ENCODE measurements around the gene SRXN1. TPM values are rescaled to one million over a fixed set of nuclear protein-coding genes. Genes with fewer than 3 reads are reported as not detected.

SRXN1 gene
- total RNA-seq, 3 donors from 2014 or later, result 16.2 to 30.2 (median 21.1) TPM

DNA sequence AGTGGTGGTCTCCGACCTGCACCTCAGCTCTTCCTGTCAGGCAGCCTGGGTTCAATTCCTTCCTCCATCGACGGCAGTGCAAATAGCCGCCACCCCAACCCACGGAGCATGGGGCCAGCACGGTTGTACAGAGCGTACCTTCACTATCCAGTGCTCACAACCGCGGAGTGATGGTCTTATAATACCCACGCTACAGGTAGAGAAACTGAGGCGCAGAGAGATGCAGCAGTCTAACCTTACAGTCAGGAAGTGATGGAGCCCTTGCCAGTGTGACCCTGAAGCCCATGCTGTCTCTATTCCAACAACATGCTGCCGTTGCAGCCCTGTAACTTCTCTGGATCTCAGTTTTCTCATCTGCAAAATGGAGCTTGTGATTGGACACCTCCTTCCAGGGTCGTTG, 11.6 kb upstream of the SRXN1 start:
- H3K27ac ChIP-seq, result no peak overlapping the region
- no peaks in the 10 kb centered on the region for H3K4me1 ChIP-seq
- intact Hi-C loops (cut with DNase I; ENCODE audit: low total_unique reads), result no loop called here
- no peak for TF ChIP-seq POLR2A (IDR thresholded peaks at IDR 0.05)
- no peak for TF ChIP-seq POLR2AphosphoS5 (IDR thresholded peaks at IDR 0.05)
- TF ChIP-seq, protein P1, sequence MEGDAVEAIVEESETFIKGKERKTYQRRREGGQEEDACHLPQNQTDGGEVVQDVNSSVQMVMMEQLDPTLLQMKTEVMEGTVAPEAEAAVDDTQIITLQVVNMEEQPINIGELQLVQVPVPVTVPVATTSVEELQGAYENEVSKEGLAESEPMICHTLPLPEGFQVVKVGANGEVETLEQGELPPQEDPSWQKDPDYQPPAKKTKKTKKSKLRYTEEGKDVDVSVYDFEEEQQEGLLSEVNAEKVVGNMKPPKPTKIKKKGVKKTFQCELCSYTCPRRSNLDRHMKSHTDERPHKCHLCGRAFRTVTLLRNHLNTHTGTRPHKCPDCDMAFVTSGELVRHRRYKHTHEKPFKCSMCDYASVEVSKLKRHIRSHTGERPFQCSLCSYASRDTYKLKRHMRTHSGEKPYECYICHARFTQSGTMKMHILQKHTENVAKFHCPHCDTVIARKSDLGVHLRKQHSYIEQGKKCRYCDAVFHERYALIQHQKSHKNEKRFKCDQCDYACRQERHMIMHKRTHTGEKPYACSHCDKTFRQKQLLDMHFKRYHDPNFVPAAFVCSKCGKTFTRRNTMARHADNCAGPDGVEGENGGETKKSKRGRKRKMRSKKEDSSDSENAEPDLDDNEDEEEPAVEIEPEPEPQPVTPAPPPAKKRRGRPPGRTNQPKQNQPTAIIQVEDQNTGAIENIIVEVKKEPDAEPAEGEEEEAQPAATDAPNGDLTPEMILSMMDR (IDR thresholded peaks at IDR 0.05), result no peak
- peaks cover 0 to 90% of the 10 kb centered on the region in 2 donors for H3K27me3 ChIP-seq
- H3K36me3 ChIP-seq, result no peaks in the 10 kb centered on the region
- no peak overlapping the region for H3K4me3 ChIP-seq
- DNase-seq (ENCODE audit: low spot score in 2 of 2), result no peak
- H3K9me3 ChIP-seq, result no peaks in the 10 kb centered on the region

DNA sequence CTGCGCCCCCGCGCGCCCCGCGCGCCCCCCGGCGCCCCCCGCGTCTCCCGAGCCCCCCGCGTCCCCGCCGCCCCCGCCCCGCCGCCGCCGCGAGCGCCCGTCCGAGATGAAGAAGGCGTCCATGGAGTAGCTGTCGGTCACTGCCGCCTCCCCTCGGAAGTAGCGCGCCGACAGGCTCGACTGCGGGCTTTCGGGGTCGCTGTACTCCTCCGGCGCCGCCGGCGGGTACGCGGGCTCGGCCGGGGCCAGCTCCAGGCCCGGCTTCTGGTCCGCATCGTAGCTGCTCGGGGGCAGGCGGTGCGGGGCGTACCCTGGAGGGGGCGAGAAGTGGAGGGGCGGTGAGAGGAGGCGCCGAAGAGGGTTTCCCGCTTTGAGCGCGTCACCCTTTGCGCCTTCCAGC, 11.2 kb upstream of the SRXN1 start:
- no peak for DNase-seq (ENCODE audit: low spot score in 2 of 2)
- no peaks in the 10 kb centered on the region for H3K9me3 ChIP-seq
- no peak overlapping the region for H3K27ac ChIP-seq
- intact Hi-C loops (cut with DNase I; ENCODE audit: low total_unique reads), result no loop called here
- no peak overlapping the region for H3K4me3 ChIP-seq
- H3K4me1 ChIP-seq, result no peaks in the 10 kb centered on the region
- peaks cover 0 to 90% of the 10 kb centered on the region in 2 donors for H3K27me3 ChIP-seq
- TF ChIP-seq, protein P1 (IDR thresholded peaks at IDR 0.05), result no peak
- TF ChIP-seq POLR2A (IDR thresholded peaks at IDR 0.05) (no peak), POLR2AphosphoS5 (IDR thresholded peaks at IDR 0.05) (no peak)
- H3K36me3 ChIP-seq, result no peaks in the 10 kb centered on the region

DNA sequence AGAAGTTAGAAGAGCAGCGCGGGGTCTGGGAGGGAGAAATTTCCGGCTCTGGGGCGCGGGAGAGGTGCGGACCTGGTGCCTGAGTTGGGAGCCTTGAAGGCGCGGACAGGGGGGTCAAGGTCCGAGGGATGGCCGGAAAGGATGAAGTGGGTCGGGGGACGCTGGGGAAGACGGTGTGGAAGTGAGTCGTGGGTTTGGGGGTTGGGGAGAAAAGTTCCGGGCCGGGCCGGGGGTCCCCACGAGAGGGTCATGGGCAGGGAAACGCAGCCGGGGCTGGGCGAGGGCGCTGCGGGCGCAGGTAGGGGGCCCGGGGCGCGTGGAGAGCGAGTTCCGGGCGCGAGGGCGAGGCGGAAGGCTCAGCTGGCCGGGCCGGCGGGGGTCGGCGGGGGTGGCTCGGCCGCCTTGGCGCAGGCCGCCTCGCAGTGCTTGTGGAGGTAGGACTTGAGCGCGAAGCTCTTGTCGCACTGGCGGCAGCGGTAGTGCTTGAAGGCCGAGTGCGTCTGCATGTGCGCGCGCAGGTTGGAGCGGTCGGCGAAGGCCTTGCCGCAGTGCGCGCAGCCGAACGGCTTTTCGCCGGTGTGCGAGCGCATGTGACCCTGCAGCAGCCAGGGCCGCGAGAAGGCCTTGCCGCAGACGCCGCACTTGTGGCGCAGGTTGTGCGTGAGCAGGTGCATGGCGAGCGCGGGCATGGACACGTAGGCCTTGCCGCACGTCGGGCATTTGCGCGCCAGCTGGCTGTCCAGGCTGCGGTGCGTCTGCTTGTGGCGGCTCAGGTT, 10.5 kb upstream of the SRXN1 start:
- H3K9me3 ChIP-seq, result no peaks in the 10 kb centered on the region
- no peak for TF ChIP-seq POLR2A (IDR thresholded peaks at IDR 0.05)
- no peak for TF ChIP-seq POLR2AphosphoS5 (IDR thresholded peaks at IDR 0.05)
- TF ChIP-seq, protein P1 (IDR thresholded peaks at IDR 0.05), result no peak
- no peaks in the 10 kb centered on the region for H3K4me1 ChIP-seq

DNA sequence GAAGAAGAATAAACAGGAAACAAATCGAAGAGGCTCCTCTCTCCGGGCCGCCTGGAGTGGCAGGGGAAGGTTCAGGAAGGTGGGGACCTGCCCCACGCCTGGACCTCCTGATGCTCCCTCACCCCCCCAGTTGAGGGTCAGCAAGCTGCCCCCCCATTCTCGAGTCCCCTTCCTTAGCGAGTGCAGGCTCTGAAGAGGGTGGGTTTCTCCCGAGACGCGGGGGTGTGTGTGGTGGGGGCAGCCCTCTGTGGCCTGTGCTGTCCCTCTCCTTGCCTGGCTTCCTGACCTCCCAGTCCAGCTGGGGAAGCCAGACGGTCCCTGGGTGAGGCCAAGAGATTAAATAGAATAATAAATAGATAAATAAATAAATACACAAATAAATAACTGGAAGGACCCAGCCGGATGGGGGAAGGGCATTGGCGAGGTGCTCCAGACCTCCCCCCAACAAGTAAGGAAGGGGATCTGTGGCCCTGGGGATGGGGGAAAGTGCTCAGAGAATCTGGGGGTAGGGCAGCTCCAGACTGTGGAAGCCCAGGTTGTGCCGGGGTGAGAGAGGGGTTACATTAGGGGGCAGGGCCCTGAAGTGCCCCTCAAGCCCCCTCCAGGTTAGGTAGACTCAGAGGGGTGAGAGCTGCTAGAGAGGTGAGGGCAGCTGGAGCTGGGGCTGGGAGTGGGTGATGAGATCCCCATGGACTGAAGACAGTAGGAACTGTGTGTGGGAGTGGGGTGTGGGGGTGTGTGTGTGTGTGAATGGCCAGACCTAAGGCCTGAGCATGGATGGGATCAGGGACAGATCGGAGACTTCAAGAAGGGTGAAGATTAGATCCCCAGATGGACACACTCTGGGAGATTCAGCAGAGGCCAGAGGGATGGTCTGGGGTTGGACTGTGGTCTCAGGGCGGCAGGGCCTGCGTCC, 9.5 kb upstream of the SRXN1 start:
- H3K4me3 ChIP-seq, result no peak overlapping the region

More for the DNA sequence above, 10.5 kb upstream of the SRXN1 start:
- no peak for DNase-seq (ENCODE audit: low spot score in 2 of 2)
- Histone ChIP-seq H3K27me3 (peaks cover 0 to 85% of the 10 kb centered on the region in 2 donors), H3K27ac (no peak overlapping the region), H3K4me3 (no peak overlapping the region), H3K36me3 (no peaks in the 10 kb centered on the region)
- intact Hi-C loops (cut with DNase I; ENCODE audit: low total_unique reads), result no loop called here

More for the DNA sequence above, 9.5 kb upstream of the SRXN1 start:
- H3K36me3 ChIP-seq, result no peaks in the 10 kb centered on the region
- intact Hi-C loops (cut with DNase I; ENCODE audit: low total_unique reads), result no loop called here
- H3K27me3 ChIP-seq, result peaks cover 0 to 76% of the 10 kb centered on the region in 2 donors
- DNase-seq (ENCODE audit: low spot score in 2 of 2), result no peak
- no peaks in the 10 kb centered on the region for H3K4me1 ChIP-seq
- H3K9me3 ChIP-seq, result no peaks in the 10 kb centered on the region
- TF ChIP-seq, protein P1 (IDR thresholded peaks at IDR 0.05), result no peak
- TF ChIP-seq POLR2A (IDR thresholded peaks at IDR 0.05) (no peak), POLR2AphosphoS5 (IDR thresholded peaks at IDR 0.05) (no peak)
- no peak overlapping the region for H3K27ac ChIP-seq
